H1 (cell line): ENCODE data around the gene GSDME. TPM values are rescaled to one million over a fixed set of nuclear protein-coding genes. Genes with fewer than 3 reads are reported as not detected.

Experiments used
- CTCF ChIA-PET: fragments of 300-600 bp; sonication (Branson Sonifier 250); formaldehyde crosslinking; loops from one replicate; lab custom pipeline; 2021; ENCODE audit not compliant: partially characterized antibody; lab: Charles Lee
- POLR2A ChIA-PET: fragments of 300-600 bp; sonication (Branson Sonifier 250); formaldehyde crosslinking; loops from one replicate; lab custom pipeline; 2021; ENCODE audit warnings: inconsistent platforms; ENCODE audit not compliant: partially characterized antibody; lab: Charles Lee
- DNase-seq, 2 experiments: peaks; one replicate each; pipeline versions ENCODE4 v3.0.0 to v3.0.0-alpha.2; 2010 to 2022; ENCODE audit warnings: low spot score in 2 of 2, low read depth in 1 of 2, mixed read lengths in 1 of 2
- FAIRE-seq: peaks from 2 replicates; lab custom pipeline; 2011; peaks lifted over from hg19 to GRCh38; lab: Jason Lieb, UNC
- H2AFZ ChIP-seq: 2 replicates; pipeline ENCODE4 v1.8.1; 2012; ENCODE audit warnings: low read length, inconsistent platforms
- H2AK5ac ChIP-seq: 2 replicates; pipeline ENCODE4 v1.6.1; 2013; ENCODE audit warnings: low read depth, low read length
- H2BK120ac ChIP-seq: replicated peaks from 2 replicates; pipeline ENCODE3; 2013; ENCODE audit warnings: low read depth, low read length, inconsistent platforms
- H2BK12ac ChIP-seq: 2 replicates; pipeline ENCODE4 v1.6.1; 2013; ENCODE audit warnings: low read depth, low read length
- H2BK15ac ChIP-seq: 2 replicates; pipeline ENCODE4 v1.6.1; 2013; ENCODE audit warnings: low read length
- H2BK20ac ChIP-seq: 2 replicates; pipeline ENCODE4 v1.6.1; 2013; ENCODE audit warnings: low read length
- H2BK5ac ChIP-seq: 2 replicates; pipeline ENCODE4 v1.6.1; 2013; ENCODE audit warnings: low read depth, low read length
- H3K14ac ChIP-seq: 2 replicates; pipeline ENCODE4 v1.6.1; 2013; ENCODE audit warnings: inconsistent platforms; ENCODE audit not compliant: insufficient read length
- H3K18ac ChIP-seq: 2 replicates; pipeline ENCODE4 v1.6.1; 2013; ENCODE audit warnings: low read length; ENCODE audit errors: extremely low read depth
- H3K23ac ChIP-seq: 2 replicates; pipeline ENCODE4 v1.6.1; 2013; ENCODE audit warnings: inconsistent platforms; ENCODE audit not compliant: insufficient read length
- H3K23me2 ChIP-seq: 2 replicates; pipeline ENCODE4 v1.6.1; 2013; ENCODE audit warnings: low read depth, low read length
- H3K27ac ChIP-seq: 2 replicates; pipeline ENCODE4 v1.6.1; 2011; ENCODE audit warnings: low read depth, low read length, inconsistent platforms
- H3K27me3 ChIP-seq, 4 experiments: replicated peaks in 1 of 4; 1 replicate in 1 of 4; 2 replicates in 3 of 4; pipeline versions ENCODE4 v1.6.1 to v1.8.1; 2011 to 2013; ENCODE audit warnings: low read length in 3 of 4, mild to moderate bottlenecking in 3 of 4, inconsistent platforms in 2 of 4, mixed read lengths in 2 of 4, moderate library complexity in 1 of 4; ENCODE audit not compliant: control insufficient read depth in 3 of 4, insufficient read depth in 3 of 4; ENCODE audit errors: extremely low read depth in 1 of 4
- H3K36me3 ChIP-seq, 4 experiments: 2 replicates each; pipeline versions ENCODE4 v1.6.1 to v1.8.1; 2011 to 2013; ENCODE audit warnings: mild to moderate bottlenecking in 4 of 4, low read length in 3 of 4, moderate library complexity in 2 of 4, control low read depth in 1 of 4, inconsistent platforms in 1 of 4; ENCODE audit not compliant: insufficient read depth in 4 of 4, control insufficient read depth in 2 of 4
- H3K4ac ChIP-seq: replicated peaks from 2 replicates; pipeline ENCODE3; 2013; ENCODE audit warnings: low read length, low read depth, mixed read lengths, inconsistent platforms; ENCODE audit not compliant: insufficient read length
- H3K4me1 ChIP-seq, 4 experiments: replicated peaks in 1 of 4; 1 replicate in 1 of 4; 2 replicates in 3 of 4; pipeline versions ENCODE4 v1.6.1 to v1.8.1; 2011 to 2013; ENCODE audit warnings: low read length in 3 of 4, inconsistent platforms in 2 of 4, mixed read lengths in 1 of 4; ENCODE audit not compliant: insufficient read depth in 4 of 4, control insufficient read depth in 3 of 4
- H3K4me2 ChIP-seq, 2 experiments: 2 replicates each; pipeline versions ENCODE4 v1.6.1 to v1.8.1; 2011 to 2013; ENCODE audit warnings: low read depth in 2 of 2, low read length in 2 of 2, control low read depth in 1 of 2, inconsistent platforms in 1 of 2, mild to moderate bottlenecking in 1 of 2; ENCODE audit not compliant: insufficient read depth in 1 of 2
- H3K4me3 ChIP-seq, 4 experiments: fragments of 200-600, 300-600 bp in 1 of 4; sonication (generic), shearing (Covaris generic), sonication (Bioruptor Twin) in 1 of 4; 2 replicates each; pipeline versions ENCODE4 v1.5.1 to v1.8.1; 2011 to 2016; ENCODE audit warnings: low read length in 4 of 4, low read depth in 3 of 4, control low read depth in 2 of 4, inconsistent platforms in 2 of 4, mild to moderate bottlenecking in 2 of 4, mixed read lengths in 1 of 4, moderate library complexity in 1 of 4; ENCODE audit not compliant: insufficient read depth in 2 of 4; ENCODE audit errors: extremely low read depth in 1 of 4
- H3K56ac ChIP-seq: replicated peaks from 2 replicates; pipeline ENCODE3; 2013; ENCODE audit warnings: low read depth, mild to moderate bottlenecking, mixed read lengths, low read length, inconsistent platforms; ENCODE audit not compliant: insufficient read length
- H3K79me1 ChIP-seq: 2 replicates; pipeline ENCODE4 v1.6.1; 2013; ENCODE audit warnings: low read depth, low read length, control low read depth
- H3K79me2 ChIP-seq, 2 experiments: 2 replicates each; pipeline versions ENCODE4 v1.6.1 to v1.8.1; 2012 to 2013; ENCODE audit warnings: low read length in 2 of 2, mild to moderate bottlenecking in 2 of 2, inconsistent platforms in 1 of 2; ENCODE audit not compliant: insufficient read depth in 2 of 2, control insufficient read depth in 1 of 2
- H3K9ac ChIP-seq, 4 experiments: replicated peaks in 1 of 4; 1 replicate in 1 of 4; 2 replicates in 3 of 4; pipeline versions ENCODE4 v1.6.1 to v1.8.1; 2011 to 2013; ENCODE audit warnings: low read depth in 3 of 4, low read length in 3 of 4, control low read depth in 2 of 4, mild to moderate bottlenecking in 2 of 4, moderate library complexity in 2 of 4, inconsistent platforms in 1 of 4; ENCODE audit errors: extremely low read depth in 1 of 4
- H3K9me3 ChIP-seq, 2 experiments: 2 replicates each; pipeline versions ENCODE4 v1.6.1 to v1.8.1; 2012 to 2013; ENCODE audit warnings: mild to moderate bottlenecking in 2 of 2, moderate library complexity in 2 of 2, control low read depth in 1 of 2, inconsistent platforms in 1 of 2, low read depth in 1 of 2, low read length in 1 of 2, mixed read lengths in 1 of 2; ENCODE audit not compliant: insufficient read depth in 2 of 2
- H4K20me1 ChIP-seq, 2 experiments: replicated peaks in 1 of 2; 2 replicates each; pipeline versions ENCODE3 to v1.8.1; 2011 to 2013; ENCODE audit warnings: inconsistent platforms in 2 of 2, low read length in 2 of 2, mild to moderate bottlenecking in 1 of 2; ENCODE audit not compliant: insufficient read depth in 2 of 2, control insufficient read depth in 1 of 2
- H4K5ac ChIP-seq: 2 replicates; pipeline ENCODE4 v1.6.1; 2013; ENCODE audit warnings: low read length, low read depth, mixed read lengths, inconsistent platforms; ENCODE audit not compliant: insufficient read length
- H4K8ac ChIP-seq: 2 replicates; pipeline ENCODE4 v1.8.0; 2013; ENCODE audit warnings: mild to moderate bottlenecking, moderate library complexity, low read length, inconsistent platforms; ENCODE audit not compliant: insufficient read depth; ENCODE audit errors: extremely low read depth
- H4K91ac ChIP-seq: replicated peaks from 2 replicates; pipeline ENCODE3; 2013; ENCODE audit warnings: low read length, mixed read lengths, inconsistent platforms; ENCODE audit not compliant: insufficient read length
- CEBPB ChIP-seq: IDR thresholded peaks from 2 replicates; pipeline ENCODE4 v1.6.1; 2012; ENCODE audit warnings: low read depth, low read length
- EZH2 ChIP-seq: fragments of 200-600 bp; sonication (generic); IDR thresholded peaks from 2 replicates; pipeline ENCODE4 v1.7.1; 2012; ENCODE audit warnings: low read depth, mild to moderate bottlenecking, moderate library complexity, low read length, inconsistent platforms; ENCODE audit not compliant: severe bottlenecking
- JUN ChIP-seq: IDR thresholded peaks from 2 replicates; pipeline ENCODE4 v1.6.1; 2011; ENCODE audit warnings: low read depth, mild to moderate bottlenecking, improper control_type of control experiment, low read length
- JUND ChIP-seq: IDR thresholded peaks from 2 replicates; pipeline ENCODE4 v1.6.1; 2011; ENCODE audit warnings: mild to moderate bottlenecking, improper control_type of control experiment, low read length
- WGBS, 2 experiments: shearing (Covaris generic) in 1 of 2; methylation state at CpG; one replicate each; pipeline versions ENCODE4 v1.1.6 to v1.1.7; 2013 to 2015; ENCODE audit warnings: low lambda C conversion rate in 2 of 2, mixed read lengths in 2 of 2, inconsistent platforms in 1 of 2, low coverage in 1 of 2, missing lambda C conversion rate in 1 of 2; ENCODE audit not compliant: insufficient replicate concordance in 2 of 2, insufficient coverage in 1 of 2, insufficient read length in 1 of 2; ENCODE audit errors: extremely low coverage in 1 of 2, missing lambda C conversion rate in 1 of 2; 5-methylcytosine and 5-hydroxymethylcytosine counted together
- polyA plus RNA-seq, 7 experiments: library from polyadenylated mRNA; depleted of rRNA in 3 of 7; stranded (reverse) in 5 of 7; unstranded in 2 of 7; fragments of >200 nt in 5 of 7; fragments of 200-250 nt in 2 of 7; gene quantifications; 1 replicate in 5 of 7; 2 replicates in 1 of 7; 4 replicates in 1 of 7; pipeline versions ENCODE4 v1.2.1 to v1.2.3, GENCODE V29; 2011 to 2013; ENCODE audit warnings: missing spikeins in 2 of 7, mixed read lengths in 2 of 7
- total RNA-seq: library from RNA; stranded (reverse); fragmentation: NEBNext Ultra II Directional; extraction: Animal tissue kit (Norgen Biotek cat#: 25700); gene quantifications from 2 replicates; pipeline ENCODE4 v1.2.1, GENCODE V29; 2021

The GSDME gene
- total and polyA plus RNA-seq, 2 of the 8 experiments (the other 6 are each of a cell fraction or from before 2014, with no cell fraction given) = 5.4 to 7.6 TPM

DNA sequence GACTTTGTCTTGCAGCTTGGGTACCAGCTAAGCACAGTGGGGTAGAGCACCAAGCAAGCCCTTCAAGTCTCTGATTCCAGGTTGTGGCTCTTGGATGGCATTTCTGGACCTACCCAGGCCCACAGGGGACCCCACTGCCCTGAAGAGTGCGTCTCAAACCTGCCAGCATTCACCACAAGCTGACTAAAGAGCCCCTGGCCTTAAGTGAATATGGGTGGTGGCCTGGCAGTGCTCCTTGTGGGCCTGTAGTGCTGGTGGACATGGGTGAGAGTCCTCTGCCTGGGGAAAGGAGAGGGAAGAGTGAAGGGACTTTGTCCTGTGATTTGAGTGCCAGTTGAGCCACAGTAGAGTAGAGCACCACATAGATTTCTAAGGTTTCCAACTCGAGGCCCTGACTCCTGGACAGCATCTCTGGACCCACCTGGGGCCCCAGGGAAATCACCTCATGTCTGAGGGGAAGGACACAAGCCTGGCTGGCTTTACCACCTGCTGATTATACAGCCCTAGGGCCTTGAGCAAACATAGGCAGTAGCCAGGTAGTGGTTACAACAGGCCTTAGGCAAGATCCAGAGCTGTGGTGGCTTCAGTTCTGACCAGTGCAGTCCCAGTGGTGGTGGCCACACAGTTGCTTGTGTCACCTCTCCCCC, 23.7 kb downstream of the GSDME start:
- Histone ChIP-seq H3K4me3 (no peak overlapping the region), H3K27me3 (no peaks in the 10 kb centered on the region), H3K18ac (no peak overlapping the region), H3K14ac (no peak overlapping the region), H2BK12ac (no peak overlapping the region), H3K23ac (no peak overlapping the region), H3K4me1 (peaks cover 0 to 1% (median 0%) of the 10 kb centered on the region in 4 experiments; a peak in 1 of 7 replicates), H3K23me2 (no peaks in the 10 kb centered on the region), H3K79me2 (no peaks in the 10 kb centered on the region), H3K27ac (no peak overlapping the region), H3K56ac (no peak overlapping the region), H4K91ac (no peak overlapping the region), H3K4me2 (no peak overlapping the region), H2BK20ac (0 out of 2 replicates have a peak overlapping the region, but pooled peaks have one; percentile 18), H4K20me1 (no peaks in the 10 kb centered on the region), H2BK120ac (no peak overlapping the region), H2AK5ac (no peak overlapping the region)
- CTCF ChIA-PET = interaction anchor here (1.1 to 1.8 kb wide), 2 partner anchors 9 to 18 kb away, joined by 3 to 9 read pairs; no protein-coding TSS in a partner anchor
- TF ChIP-seq EZH2 (no peak), JUND (no peak), JUN (no peak), CEBPB (no peak)
- TF ChIP-seq, all 59 proteins: peak for 0
- whole genome bisulfite sequencing, 2 experiments = 88% methylated on average over 2 of the region's 2 CpGs; no CpG with 5 or more reads in 1 of the 2 experiments
- Histone ChIP-seq H2AFZ (no peak overlapping the region), H3K9ac (no peak overlapping the region), H3K36me3 (no peaks in the 10 kb centered on the region; a peak in 1 of 8 replicates), H3K79me1 (no peaks in the 10 kb centered on the region), H4K8ac (no peak overlapping the region), H2BK5ac (no peak overlapping the region), H2BK15ac (no peak overlapping the region), H3K4ac (peak overlapping the region; percentile 23), H3K9me3 (peaks cover 0 to 1% of the 10 kb centered on the region in 2 experiments; a peak in 1 of 4 replicates), H4K5ac (no peak overlapping the region)
- DNase-seq (no peak), FAIRE-seq (no peak)
- POLR2A ChIA-PET = no interaction called here
